GM12874 (cell line): ENCODE data around the gene OR8K5.

Source experiments
- TF ChIP-seq, protein P1 (sequence below): IDR thresholded peaks from 2 replicates; pipeline ENCODE4 v1.5.1; 2011; ENCODE audit warnings: low read depth, mild to moderate bottlenecking, control low read depth, low read length, moderate library complexity; ENCODE audit not compliant: insufficient read depth

OR8K5 gene, protein sequence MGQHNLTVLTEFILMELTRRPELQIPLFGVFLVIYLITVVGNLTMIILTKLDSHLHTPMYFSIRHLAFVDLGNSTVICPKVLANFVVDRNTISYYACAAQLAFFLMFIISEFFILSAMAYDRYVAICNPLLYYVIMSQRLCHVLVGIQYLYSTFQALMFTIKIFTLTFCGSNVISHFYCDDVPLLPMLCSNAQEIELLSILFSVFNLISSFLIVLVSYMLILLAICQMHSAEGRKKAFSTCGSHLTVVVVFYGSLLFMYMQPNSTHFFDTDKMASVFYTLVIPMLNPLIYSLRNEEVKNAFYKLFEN

DNA sequence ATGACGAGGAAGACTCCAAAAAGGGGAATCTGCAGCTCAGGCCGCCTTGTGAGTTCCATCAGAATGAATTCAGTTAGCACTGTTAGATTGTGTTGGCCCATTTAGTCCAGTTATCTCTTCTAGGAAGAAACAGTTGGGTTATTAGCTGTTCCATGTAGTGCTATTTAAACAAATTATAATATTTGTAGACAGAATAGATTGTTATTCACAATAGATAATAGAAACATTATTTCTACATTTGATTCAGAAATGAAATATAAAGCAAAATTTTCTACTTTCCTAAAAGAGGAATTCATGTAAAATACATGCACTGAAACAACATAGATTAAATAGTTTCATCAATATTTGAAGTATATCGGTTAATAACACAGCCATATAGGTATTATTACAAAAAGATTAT lies at the start of gene OR8K5:
TSS of gene OR8K5 (minus strand) at position 101 of the 400 bp plus-strand sequence. CDS start at position 101, 0 bp downstream.
- TF ChIP-seq, protein P1, sequence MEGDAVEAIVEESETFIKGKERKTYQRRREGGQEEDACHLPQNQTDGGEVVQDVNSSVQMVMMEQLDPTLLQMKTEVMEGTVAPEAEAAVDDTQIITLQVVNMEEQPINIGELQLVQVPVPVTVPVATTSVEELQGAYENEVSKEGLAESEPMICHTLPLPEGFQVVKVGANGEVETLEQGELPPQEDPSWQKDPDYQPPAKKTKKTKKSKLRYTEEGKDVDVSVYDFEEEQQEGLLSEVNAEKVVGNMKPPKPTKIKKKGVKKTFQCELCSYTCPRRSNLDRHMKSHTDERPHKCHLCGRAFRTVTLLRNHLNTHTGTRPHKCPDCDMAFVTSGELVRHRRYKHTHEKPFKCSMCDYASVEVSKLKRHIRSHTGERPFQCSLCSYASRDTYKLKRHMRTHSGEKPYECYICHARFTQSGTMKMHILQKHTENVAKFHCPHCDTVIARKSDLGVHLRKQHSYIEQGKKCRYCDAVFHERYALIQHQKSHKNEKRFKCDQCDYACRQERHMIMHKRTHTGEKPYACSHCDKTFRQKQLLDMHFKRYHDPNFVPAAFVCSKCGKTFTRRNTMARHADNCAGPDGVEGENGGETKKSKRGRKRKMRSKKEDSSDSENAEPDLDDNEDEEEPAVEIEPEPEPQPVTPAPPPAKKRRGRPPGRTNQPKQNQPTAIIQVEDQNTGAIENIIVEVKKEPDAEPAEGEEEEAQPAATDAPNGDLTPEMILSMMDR, result no peak

DNA sequence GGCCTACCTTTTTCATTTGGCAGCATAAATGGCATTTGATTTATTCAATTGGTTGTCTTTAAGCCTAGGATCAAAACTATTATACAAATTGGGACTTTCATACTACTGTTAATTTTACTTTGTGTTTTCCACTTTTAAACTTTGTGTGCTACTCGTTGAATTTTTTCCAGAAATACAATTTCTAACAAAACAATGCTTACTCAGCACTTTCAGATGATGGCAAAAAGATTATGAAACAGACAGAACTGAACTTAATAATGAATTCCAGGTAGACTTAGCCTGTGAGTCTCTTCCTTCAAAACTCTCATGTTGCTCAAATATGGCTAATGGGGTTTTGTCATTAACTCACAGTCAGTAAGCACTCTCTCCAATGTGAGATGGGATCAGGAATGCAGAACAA lies 47.7 kb upstream of the OR8K5 start:
- TF ChIP-seq, protein P1, result no peak

DNA sequence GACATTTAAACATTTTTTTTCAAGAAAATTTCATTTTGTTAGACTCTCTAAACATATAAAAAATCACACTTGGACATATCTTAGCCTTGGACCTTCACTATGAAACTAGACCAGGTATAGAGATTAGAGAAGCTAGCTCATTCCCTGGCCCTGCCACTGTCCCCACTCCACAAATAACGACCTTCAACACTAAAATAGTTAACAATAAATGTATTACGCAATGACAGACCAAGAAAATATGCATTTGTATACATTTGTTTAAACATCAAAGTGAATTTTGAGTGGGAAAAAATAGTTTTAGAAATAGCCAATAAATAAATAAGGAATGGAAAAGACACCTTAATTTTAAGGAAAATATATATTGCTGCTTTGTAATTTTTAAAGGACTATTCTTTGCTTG lies 37.2 kb upstream of the OR8K5 start:
- TF ChIP-seq, protein P1, result no peak

DNA sequence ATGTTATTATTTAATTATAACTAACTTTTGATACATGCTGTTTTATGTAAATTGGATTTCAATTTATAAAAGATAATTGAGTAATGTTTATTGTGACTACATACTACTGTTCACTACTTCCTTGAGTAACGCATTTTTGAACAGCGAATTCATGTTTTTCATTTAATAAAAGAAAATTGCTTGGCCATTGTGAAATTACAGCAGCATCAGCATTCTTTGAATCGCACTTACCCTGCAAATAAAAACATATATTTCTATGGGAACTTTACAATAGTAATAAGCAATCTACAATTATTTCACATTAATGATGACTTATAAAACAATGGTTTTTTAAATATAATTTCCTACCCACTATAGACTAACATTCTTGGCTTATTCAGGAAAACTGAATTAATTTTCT lies 36.6 kb upstream of the OR8K5 start:
- TF ChIP-seq, protein P1, result no peak

DNA sequence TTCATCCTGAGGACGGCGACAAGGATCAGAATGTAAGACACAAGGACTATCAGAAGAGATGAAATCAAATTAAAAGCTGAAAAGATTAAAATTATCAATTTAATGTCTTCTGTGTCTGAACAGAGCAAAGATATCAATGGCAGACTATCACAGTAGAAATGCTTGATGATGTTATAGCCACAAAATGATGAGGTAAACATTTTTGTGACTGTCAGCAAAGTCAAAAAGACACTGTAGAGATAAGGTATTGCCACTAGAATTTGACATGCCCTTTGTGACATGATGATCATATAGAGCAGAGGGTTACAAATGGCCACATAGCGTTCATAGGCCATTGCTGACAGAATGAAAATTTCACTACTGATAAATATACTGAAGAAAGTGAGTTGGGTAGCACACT lies 28.5 kb upstream of the OR8K5 start:
- TF ChIP-seq, protein P1, result no peak

DNA sequence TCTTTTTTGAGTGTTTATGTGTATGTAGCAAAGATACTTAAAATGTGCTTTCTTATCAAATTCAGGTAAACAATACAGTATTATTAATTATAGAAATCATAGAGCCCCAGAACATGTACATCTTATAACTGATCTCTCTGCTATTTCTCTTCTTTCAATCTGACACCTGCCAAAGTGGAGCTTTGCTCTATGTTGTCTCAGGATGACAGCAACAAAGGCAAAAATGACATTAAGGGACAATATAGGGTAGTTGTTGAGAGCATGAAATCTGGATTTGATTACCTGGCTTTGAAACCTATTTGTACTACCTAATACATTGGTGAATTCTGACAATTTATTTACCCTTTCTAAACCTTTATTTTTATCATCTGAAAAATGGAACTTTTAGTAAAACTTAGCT lies 23.3 kb upstream of the OR8K5 start:
- TF ChIP-seq, protein P1, result no peak

DNA sequence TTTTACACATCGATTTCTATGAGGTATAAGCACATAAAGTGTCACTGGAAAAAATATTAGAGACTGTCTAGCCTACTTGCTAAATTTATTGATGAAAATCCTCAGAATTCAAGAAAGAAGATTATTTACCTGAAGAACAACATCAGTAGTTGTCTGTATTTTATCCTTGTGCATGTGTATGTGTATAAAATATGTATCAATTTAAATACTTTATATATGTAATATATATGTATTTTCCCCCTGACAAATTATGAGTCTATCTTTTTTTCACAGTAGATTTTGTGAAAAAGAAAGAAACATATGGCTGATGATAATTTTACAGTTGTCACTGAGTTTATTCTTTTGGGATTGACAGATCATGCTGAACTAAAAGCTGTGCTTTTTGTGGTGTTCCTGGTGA lies 16.2 kb upstream of the OR8K5 start, which contains the start of gene OR5J2:
TSS of gene OR5J2 (plus strand) at position 301 of the 400 bp plus-strand sequence. CDS start at position 301, 0 bp downstream.
- TF ChIP-seq, protein P1, result no peak
